CD4-positive, alpha-beta T cell treated with Interleukin-21 for 1 hour (primary cell): ENCODE data around the gene SPOUT1.
A peak's percentile ranks its signal among the peaks of the same experiment; 100 is the strongest.

ENCODE experiments used
- DNase-seq: peaks from one replicate; pipeline ENCODE4 v3.0.0-alpha.2; 2020

SPOUT1 gene

GRCh38 chr9:128835246-128836210 is 5.9 kb upstream of the SPOUT1 start:
- DNase-seq, result no peak

GRCh38 chr9:128833696-128834095 is 4.1 kb upstream of the SPOUT1 start:
- no peak for DNase-seq

DNA sequence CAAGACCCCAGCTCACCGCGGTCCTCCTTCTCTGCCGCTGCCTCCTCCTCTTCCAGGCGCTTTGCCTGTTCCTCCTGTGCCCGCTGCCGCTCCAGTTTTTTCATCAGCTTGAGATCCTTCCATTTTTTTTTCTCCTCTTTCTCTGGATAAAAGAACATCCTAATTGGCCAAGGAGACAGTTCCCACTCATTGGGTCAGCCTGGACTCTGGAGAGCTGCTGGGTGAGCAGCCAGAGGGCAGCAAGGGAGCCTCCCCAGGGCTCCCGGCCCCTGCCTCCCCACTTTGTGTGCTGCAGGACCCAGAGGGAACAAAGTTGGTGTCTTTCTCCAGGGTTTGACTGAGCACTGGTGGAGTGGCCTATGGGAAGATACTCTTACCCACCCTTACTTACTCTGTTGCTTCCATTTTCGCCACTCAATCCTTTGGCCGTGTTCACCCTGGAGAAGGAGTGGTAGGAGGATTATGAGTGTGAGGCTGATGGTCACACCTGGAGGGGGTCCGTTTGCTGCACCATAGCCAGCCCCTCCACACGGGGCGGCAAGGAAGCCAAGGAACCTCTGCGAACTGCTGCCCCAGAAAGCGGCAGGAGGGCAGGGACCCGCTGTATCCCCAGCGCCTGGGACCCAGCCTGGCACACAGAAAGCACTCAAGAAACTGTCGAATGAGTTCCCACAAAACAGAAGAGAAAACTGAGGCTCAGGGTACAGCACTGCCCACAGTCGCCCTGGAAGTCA is 708 bp downstream of the SPOUT1 start:
- no peak for DNase-seq

- no peak for DNase-seq
Measured at GRCh38 chr9:128828267-128828666, 1.3 kb downstream of the SPOUT1 start.

DNA sequence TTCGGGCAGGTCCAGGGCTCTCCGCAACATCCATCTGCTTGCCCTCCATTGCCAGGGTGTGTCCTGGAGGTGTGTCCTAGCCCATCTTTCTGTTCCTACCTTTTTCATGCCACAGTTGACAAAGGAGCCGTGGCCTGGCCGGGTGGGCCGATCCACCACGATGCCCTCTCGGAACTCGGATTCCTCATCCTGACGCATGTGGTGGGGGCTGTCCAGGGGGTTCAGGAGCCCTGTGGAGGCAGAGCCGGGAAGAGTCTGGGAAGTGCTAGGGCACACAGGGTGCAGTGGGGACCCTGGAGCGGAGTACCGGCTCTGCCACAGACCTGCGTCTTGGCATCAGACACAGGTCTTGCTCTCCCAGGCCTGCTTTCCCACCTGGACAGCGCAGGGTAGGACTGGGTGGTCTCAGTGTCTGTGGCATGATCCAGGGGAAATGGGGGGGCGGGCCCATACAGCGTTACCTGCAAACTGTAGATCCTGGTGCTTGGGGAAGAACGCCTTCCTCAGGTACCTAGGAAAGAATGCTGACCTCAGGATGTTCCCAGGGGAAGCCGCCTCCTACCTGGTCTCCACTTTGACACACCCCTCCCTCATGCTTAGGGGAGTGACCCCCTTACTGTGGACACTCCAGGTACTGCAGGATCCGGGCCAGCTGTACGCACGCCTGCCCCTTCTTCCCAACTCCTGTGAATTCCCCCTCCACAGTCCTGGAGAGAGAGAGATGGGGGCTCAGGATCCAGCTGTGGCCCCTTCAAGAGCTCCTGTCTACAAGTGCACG is 3.5 kb downstream of the SPOUT1 start:
- DNase-seq, result no peak

- DNase-seq, result no peak
Measured at GRCh38 chr9:128824911-128825310, 4.7 kb downstream of the SPOUT1 start.

DNA sequence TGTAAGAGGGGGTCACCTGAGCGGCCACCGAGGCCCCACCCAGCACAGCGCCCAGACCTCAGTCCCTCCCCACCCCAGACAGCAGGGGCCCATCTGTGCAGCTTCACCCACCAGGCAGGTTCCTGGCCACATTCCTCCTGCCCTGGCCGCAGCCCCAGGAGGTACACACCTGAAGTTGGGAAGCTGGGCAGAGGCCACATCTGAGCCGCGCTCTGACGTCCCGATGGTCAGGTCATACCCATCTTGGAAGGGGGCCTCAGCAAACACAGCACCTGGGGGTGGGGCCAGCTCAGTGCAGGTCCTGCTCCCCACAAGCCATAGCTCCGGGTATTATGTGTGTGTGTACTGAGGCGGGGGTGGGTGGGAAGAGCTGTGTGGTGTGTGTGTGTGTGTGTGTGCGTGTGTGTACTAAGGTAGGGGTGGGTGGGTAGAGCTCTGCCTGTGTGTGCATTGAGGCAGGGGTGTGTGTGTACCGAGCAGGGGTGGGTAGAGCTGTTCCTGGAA is 5.6 kb downstream of the SPOUT1 start:
- DNase-seq, result no peak

GRCh38 chr9:128823362-128823902 is 6.2 kb downstream of the SPOUT1 start:
- DNase-seq, result no peak

DNA sequence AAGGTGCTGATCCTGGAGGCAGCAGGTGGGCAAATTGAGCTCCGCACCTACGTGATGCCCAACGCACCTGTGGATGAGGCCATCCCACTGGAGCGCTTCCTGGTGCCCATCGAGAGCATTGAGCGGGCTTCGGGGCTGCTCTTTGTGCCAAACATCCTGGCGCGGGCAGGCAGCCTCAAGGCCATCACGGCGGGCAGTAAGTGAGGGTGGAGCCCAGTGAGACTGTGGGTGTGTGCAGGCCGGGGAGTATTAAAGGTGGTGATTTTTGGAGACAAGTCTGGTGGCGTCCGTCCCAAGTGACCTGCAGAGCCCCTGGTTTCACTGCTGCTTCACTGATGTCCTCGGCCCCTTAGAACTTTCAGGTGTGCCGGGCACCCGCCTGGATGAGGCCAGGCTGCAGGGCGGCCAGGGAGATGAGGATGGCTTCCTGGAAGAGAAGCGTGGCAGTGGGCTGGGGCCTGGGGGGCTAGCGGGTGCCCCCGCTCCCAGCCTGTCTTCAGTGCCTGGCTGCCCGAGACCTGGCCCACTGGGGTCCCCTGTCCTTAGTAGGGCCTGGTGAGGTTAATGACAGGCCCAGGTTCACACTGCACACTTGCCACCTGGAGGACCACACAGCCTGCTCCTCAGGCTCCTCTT is 7.1 kb downstream of the SPOUT1 start:
- no peak for DNase-seq

GRCh38 chr9:128821584-128822406 is 7.8 kb downstream of the SPOUT1 start:
- DNase-seq, result no peak

GRCh38 chr9:128820665-128821583 is 8.7 kb downstream of the SPOUT1 start:
- no peak for DNase-seq

- no peak for DNase-seq
Measured at GRCh38 chr9:128819716-128820664, 9.6 kb downstream of the SPOUT1 start.

DNA sequence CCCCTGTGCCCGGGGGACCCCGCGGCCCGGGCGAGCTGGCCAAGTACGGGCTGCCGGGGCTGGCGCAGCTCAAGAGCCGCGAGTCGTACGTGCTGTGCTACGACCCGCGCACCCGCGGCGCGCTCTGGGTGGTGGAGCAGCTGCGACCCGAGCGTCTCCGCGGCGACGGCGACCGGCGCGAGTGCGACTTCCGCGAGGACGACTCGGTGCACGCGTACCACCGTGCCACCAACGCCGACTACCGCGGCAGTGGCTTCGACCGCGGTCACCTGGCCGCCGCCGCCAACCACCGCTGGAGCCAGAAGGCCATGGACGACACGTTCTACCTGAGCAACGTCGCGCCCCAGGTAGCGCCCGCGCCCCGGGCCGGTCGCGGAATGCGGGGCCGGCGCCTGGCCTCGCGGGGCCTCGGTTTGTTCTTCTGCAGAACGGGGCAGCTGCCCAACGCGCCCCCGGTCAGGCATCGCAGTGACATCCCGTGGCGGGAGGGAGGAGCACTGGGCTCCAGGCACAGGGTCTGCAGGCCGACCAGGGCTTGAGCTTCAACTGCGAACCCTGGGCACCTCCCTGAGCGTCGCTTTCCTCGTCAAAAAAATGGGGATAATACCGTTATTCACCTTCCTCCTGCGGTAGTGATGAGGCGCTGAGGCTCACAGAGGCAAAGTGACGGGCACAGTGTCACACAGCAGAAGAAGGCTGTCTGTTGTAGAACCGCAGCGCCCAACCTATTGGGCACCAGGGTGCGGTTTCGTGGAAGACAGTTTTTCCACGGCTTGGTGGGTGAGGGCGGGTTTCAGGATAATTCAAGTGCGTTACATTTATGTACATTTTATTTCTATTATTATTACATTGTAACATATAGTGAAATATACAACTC is 10.5 kb downstream of the SPOUT1 start:
- DNase-seq, result peak; percentile 42

DNA sequence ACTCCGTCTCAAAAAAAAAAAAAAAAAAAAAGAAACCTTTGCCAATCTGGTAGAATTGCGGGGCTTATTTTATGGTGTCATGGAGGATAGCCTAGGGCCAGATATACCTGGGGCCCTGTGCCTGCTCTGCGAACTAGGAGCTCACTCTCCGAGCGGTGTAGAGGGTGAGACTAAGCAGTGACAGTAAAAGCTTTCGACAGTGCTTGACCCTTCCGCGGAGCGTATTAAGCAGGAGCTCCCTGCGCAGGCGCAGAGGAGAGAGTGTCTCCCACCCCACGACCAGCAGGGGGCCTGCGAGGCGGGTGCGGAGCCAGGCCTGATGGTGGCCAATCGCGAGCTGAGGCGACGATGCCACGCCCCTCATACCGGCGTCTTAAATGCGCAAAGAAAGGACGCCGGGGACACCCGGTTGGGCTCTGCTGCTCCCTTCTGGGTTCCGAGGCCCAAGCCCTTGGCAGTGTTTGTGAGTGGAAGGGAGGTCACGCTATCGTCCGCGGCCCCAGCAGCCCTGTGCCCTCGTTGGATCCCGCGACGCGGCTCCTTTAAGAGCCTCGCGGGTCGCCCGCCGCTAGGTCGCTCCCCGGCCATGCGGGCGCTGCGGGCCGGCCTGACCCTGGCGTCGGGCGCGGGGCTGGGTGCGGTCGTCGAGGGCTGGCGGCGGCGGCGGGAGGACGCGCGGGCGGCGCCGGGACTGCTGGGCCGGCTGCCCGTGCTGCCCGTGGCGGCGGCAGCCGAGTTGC is 11.3 kb downstream of the SPOUT1 start, which contains the start of gene ENDOG:
ENDOG (plus strand) TSS at position 402 of the 740 bp plus-strand sequence; CDS start at position 587, 185 bp downstream.
- peak; percentile 98 for DNase-seq

- no peak for DNase-seq
Measured at GRCh38 chr9:128810873-128811272, 18.7 kb downstream of the SPOUT1 start.

GRCh38 chr9:128809831-128810230 is 19.8 kb downstream of the SPOUT1 start:
- DNase-seq, result no peak

DNA sequence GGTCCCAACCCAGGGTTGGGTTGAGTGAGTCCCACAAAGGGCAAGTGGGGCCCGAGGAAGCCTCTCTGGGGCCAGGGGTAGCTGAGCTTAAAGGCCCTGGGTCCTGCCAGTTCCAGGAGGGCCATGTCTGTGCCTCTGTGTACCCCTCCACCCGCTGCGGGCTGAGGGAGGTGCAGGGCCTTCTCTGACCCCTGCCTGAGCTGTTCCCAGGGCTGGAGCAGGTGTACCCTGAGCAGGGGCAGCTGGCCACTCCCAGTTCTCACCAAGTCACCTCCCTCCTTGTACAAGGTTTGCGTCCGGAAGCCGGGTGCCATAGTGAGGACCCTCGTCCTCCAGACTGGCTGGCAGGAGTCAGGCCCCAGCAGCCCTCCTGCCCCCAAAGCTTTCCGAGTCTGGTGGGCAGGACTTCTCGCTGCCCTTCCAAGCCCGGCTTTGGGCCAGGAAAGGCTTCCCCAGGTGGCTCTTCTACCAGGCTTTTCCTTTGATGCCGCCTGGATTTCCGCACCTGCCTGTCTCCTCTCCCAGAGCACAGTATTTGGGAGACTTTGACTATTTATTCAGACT is 20.5 kb downstream of the SPOUT1 start:
- DNase-seq, result no peak
